ENCODE measurements around the gene KIAA1217.
A peak's percentile ranks its signal among the peaks of the same experiment; 100 is the strongest.
"Not testable (repeated sequence)": the region's sequence is repeated elsewhere in the genome, so short reads cannot be mapped to it uniquely, and the experiment has no call there.

KIAA1217 gene

DNA sequence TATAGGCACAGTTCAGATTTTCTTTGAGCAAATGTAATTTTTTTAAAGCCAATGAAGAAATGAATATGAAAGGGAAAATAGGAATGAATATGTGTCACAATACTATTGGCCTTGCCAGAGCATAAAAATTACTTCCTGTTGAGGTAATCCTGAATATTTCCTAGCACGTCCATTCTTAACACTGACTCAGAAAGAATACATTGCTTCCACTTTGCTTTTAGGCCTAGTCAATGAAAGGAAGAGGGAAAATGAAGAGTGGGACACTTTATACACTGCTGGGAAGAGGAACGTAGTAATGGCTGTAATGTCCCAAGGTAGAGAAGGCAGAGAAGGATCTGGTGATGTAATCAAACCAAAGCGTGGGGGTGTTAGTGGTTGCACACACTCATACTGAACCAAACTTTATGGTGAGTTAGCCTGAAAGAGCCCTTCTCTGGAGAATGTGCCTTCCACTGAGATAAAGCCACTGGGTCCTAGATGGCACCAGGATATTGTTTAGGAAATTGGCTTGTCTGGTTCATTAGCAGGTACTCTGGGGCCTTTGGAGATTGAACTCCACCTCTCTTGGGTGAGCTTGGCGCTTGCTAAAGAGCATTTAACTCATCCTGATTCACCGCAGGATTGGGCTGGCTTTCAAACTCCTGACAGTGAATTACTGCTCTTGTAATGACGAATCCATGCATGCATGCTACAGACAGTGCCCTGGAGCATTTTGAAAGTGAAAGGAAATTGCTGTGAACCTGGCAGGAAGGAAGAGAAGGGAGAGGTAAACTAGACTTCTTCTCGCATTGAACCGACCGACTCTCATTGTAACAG is 254.9 kb downstream of the KIAA1217 start:
- DNase-seq (ENCODE audit: low read depth in 1 of 2, low spot score in 1 of 2): no peak

DNA sequence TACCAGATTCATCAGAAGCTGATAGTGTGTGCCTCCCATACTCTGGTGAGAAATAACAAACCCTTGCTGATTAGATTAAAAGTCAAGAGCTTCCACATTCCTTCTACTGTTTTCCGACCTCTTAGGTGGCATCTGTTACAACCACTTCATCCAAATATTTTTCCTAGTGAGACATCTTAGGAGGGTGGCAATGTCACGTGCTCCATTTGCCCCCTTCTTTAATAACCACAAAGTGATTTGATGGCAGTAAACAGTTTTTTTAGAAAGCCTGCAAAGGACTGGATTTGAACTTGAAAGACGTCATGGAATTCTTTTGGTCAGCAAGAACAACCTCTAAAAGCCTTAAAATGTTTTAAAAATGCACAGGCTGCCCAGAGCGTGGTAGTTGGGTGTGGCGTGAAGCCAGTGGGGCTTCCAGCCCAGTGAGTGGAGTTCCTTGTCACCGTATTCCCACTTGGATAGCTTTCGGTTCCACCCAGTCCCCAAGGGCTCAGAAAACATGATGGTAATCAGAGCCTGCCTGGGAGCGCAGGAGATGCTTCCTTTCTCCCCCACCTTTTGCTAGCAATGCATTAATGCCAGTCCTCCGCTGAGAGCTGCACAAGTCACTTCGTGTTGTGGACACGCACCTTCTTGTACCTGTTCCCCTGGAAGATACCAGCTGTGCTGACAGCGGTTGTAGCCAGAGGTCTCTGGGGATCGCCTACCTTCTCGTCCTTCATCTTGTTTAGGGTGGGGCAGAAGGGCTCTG is 256.4 kb downstream of the KIAA1217 start:
- no peak for DNase-seq (ENCODE audit: low read depth in 1 of 2, low spot score in 1 of 2)

DNA sequence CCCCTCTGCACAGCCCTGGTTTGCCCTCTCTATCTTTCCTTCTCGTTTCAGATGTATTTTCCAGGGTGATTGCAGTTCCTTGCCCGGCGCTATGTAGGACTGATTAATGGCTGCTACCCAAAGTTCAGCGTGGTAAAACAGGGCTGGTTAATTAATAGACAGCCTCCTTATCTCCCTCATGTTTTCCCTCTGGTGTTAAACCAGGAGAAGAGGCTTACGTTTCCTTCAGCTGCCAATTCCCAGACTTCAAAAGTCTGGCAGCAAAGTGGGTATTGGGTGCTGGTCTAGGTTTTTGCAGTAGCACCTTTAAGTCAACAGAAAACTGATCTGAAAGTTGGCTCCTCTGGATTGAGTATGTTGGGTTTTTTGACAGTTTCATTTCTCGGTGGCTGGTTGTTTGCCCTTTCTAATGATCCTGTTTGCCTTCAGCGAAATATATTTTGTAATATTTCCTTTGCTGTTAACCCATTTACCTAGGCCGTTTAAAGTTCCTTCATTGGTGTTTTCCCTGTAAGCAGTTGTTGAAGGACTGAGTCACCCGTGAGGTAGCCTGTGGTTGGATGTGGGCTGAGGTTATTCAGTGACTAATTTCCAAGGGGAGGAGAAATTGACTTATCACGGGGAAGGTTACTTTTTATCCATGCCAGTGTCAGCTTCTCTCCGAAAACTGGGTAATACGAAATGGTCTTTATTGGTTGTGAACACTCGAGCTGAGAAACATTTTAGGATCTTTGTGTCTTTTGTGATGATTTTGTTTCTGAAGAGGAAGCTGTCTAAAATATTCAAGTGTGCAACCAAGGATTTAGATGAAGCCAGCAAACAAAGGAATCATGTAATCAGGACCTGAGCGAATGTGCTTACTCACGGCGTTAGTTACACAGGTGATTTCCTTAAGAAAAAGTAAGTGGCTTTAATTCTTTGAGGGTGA is 257.2 kb downstream of the KIAA1217 start:
- DNase-seq (ENCODE audit: low read depth in 1 of 2, low spot score in 1 of 2): peak in 1 of 2 donors; percentile 22

- DNase-seq (ENCODE audit: low read depth in 1 of 2, low spot score in 1 of 2): no peak
These were observed 258.2 kb downstream of the KIAA1217 start for GRCh38 chr10:24467136-24467535.

DNA sequence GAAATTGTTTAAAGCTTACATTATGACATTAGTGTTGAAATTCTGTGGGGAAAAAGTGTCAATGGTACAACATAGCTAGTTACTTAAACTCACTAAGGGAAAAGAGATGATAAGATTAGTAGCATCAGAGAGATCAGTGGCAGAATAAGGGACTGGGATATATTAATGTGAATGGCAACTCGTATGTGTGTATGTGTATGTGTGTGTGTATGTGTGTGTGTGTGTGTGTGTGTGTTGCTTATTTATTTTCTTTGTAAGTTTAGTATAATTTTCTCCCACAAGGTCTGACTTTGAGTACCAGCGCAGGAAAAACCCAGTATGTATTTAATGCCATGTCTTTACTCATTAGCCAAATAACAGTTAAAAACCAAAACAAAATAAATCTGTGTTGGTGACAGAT is 258.7 kb downstream of the KIAA1217 start:
- DNase-seq (ENCODE audit: low read depth in 1 of 2, low spot score in 1 of 2): no peak

DNA sequence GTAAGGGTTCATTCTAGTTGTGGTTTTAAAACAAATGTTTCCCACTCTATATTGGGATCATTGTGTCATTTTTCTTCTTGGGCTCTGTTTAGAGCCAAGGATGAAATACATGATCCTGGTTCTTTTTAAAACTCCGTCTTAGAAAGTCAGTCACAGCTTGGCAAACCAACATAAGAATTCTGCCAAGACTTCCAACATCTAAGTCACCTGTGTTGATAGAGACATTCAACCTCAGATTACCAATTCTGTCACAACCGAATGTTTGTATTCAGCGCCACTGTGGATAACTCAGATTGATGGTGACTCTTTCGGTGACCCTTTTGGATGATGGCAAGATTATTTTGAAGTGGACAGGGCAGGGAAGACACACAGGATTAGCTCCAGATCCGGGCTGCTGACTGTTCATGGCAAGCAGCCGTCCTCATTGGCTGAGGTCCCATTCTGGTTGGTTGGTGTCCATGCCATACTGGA is 259.4 kb downstream of the KIAA1217 start:
- DNase-seq (ENCODE audit: low read depth in 1 of 2, low spot score in 1 of 2): no peak

- no peak for DNase-seq (ENCODE audit: low read depth in 1 of 2, low spot score in 1 of 2)
These were observed 261.1 kb downstream of the KIAA1217 start for GRCh38 chr10:24469993-24470392.

- DNase-seq (ENCODE audit: low read depth in 1 of 2, low spot score in 1 of 2): no peak
These were observed 266.7 kb downstream of the KIAA1217 start for GRCh38 chr10:24475598-24475997.

GRCh38 chr10:24476913-24477701 is 268.2 kb downstream of the KIAA1217 start:
- no peak for DNase-seq (ENCODE audit: low read depth in 1 of 2, low spot score in 1 of 2)

GRCh38 chr10:24477915-24478314 is 269.0 kb downstream of the KIAA1217 start:
- no peak for DNase-seq (ENCODE audit: low read depth in 1 of 2, low spot score in 1 of 2)

GRCh38 chr10:24479806-24480205 is 270.9 kb downstream of the KIAA1217 start:
- DNase-seq (ENCODE audit: low read depth in 1 of 2, low spot score in 1 of 2): no peak

- DNase-seq (ENCODE audit: low read depth in 1 of 2, low spot score in 1 of 2): no peak
These were observed 271.5 kb downstream of the KIAA1217 start for GRCh38 chr10:24480447-24480846.

- no peak for DNase-seq (ENCODE audit: low read depth in 1 of 2, low spot score in 1 of 2)
These were observed 272.3 kb downstream of the KIAA1217 start for GRCh38 chr10:24481241-24481640.

GRCh38 chr10:24482713-24483112 is 273.8 kb downstream of the KIAA1217 start:
- DNase-seq (ENCODE audit: low read depth in 1 of 2, low spot score in 1 of 2): not testable (repeated sequence)

DNA sequence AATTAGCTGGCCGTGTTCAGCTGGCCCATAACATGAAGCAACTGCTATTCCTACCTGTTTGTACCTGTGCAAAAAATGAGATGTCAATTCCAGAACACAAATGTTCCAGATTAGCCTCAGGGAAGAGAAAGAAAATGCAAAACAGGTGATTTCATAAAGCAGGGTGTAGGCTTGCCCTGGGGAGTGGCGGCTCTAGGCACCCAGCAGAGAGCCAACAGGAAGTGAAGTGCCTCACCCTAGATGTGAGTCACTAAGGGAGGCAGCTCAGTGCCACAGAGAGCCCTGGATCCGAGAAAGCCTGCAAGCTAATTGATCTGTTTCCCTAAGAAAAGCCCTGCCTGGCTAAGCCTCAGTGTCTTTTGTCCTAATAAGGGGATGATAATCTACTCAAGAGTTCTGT is 274.8 kb downstream of the KIAA1217 start:
- no peak for DNase-seq (ENCODE audit: low read depth in 1 of 2, low spot score in 1 of 2)

GRCh38 chr10:24484771-24485170 is 275.8 kb downstream of the KIAA1217 start:
- DNase-seq (ENCODE audit: low read depth in 1 of 2, low spot score in 1 of 2): no peak

DNA sequence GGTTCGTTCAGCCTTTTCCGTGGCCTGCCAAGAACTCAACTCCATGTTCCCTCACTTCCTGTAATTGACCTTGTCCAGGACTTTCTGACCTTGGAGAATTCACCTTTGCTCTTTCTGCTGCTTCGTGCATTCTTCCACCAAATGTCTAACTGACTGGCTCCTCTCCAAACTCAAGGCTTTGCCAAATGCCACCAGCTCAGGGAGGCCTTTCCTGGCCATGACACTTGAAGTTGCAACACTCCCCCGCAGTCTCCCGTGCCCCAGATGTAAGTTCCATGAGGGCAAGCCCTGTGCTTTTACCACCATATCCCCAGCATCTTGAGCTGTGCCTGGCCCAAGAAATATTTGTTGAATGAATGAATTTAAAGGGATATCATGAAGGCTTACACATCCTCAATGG is 276.4 kb downstream of the KIAA1217 start:
- no peak for DNase-seq (ENCODE audit: low read depth in 1 of 2, low spot score in 1 of 2)

- DNase-seq (ENCODE audit: low read depth in 1 of 2, low spot score in 1 of 2): no peak
These were observed 279.7 kb downstream of the KIAA1217 start for GRCh38 chr10:24488631-24489030.

GRCh38 chr10:24493165-24493564 is 284.2 kb downstream of the KIAA1217 start:
- DNase-seq (ENCODE audit: low read depth in 1 of 2, low spot score in 1 of 2): no peak

- no peak for DNase-seq (ENCODE audit: low read depth in 1 of 2, low spot score in 1 of 2)
These were observed 285.3 kb downstream of the KIAA1217 start for GRCh38 chr10:24494236-24494635.
